Endothelial cell of umbilical vein (primary cell): ENCODE data around the gene SLC7A6OS. TPM values are rescaled to one million over a fixed set of nuclear protein-coding genes. Genes with fewer than 3 reads are reported as not detected.
A peak's percentile ranks its signal among the peaks of the same experiment; 100 is the strongest.

Experiments used
- BruUV-seq: library from RNA; stranded (reverse); fragments of 400-500 nt; replicated peaks from 2 replicates; lab custom pipeline; 2021; lab: Mats Ljungman, UMichigan
- CTCF ChIA-PET: fragments of 300-600, 350-600 bp; sonication (Branson Sonifier 250); formaldehyde crosslinking; loops from one replicate; lab custom pipeline; 2021; ENCODE audit warnings: antibody characterized with exemption, inconsistent platforms; lab: Charles Lee
- POLR2A ChIA-PET: fragments of 300-600, 350-600 bp; sonication (Branson Sonifier 250); formaldehyde crosslinking; loops from one replicate; lab custom pipeline; 2021; ENCODE audit warnings: antibody characterized with exemption, inconsistent platforms; lab: Charles Lee
- DNase-seq: peaks from one replicate; pipeline ENCODE4 v3.0.0-alpha.2; 2011; ENCODE audit warnings: low read depth, low spot score
- FAIRE-seq: peaks from 2 replicates; lab custom pipeline; 2011; peaks lifted over from hg19 to GRCh38; lab: Jason Lieb, UNC
- H2AFZ ChIP-seq: 2 replicates; pipeline ENCODE4 v1.6.0; 2012; ENCODE audit warnings: low read depth, low read length, control low read depth, inconsistent platforms
- H3K27ac ChIP-seq: 2 replicates; pipeline ENCODE4 v1.5.1; 2011; ENCODE audit warnings: low read depth, mild to moderate bottlenecking, control low read depth, low read length, moderate library complexity; ENCODE audit not compliant: insufficient read depth
- H3K27me3 ChIP-seq, 2 experiments: 2 replicates each; pipeline versions ENCODE4 v1.6.0 to v1.6.1; 2011; ENCODE audit warnings: low read length in 2 of 2, mixed read lengths in 1 of 2; ENCODE audit not compliant: control insufficient read depth in 2 of 2, insufficient read depth in 2 of 2
- H3K36me3 ChIP-seq, 2 experiments: 2 replicates in 1 of 2; 3 replicates in 1 of 2; pipeline ENCODE4 v1.5.1; 2011; ENCODE audit warnings: low read length in 2 of 2, mild to moderate bottlenecking in 1 of 2, moderate library complexity in 1 of 2; ENCODE audit not compliant: control insufficient read depth in 2 of 2, insufficient read depth in 2 of 2; ENCODE audit errors: extremely low read depth in 1 of 2
- H3K4me1 ChIP-seq: 3 replicates; pipeline ENCODE4 v1.5.1; 2011; ENCODE audit warnings: mild to moderate bottlenecking, low read length; ENCODE audit not compliant: control insufficient read depth, insufficient read depth; ENCODE audit errors: extremely low read depth
- H3K4me2 ChIP-seq: 2 replicates; pipeline ENCODE4 v1.6.1; 2011; ENCODE audit warnings: low read length, control low read depth, mixed read lengths; ENCODE audit not compliant: insufficient read depth
- H3K4me3 ChIP-seq, 3 experiments: fragments of 200-600 bp in 1 of 3; sonication (generic), shearing (Covaris generic) in 1 of 3; replicated peaks in 1 of 3; 2 replicates each; pipeline ENCODE4 v1.5.1; 2011 to 2016; ENCODE audit warnings: control low read depth in 3 of 3, low read length in 3 of 3, mild to moderate bottlenecking in 2 of 3, inconsistent platforms in 1 of 3, low read depth in 1 of 3, moderate library complexity in 1 of 3; ENCODE audit not compliant: insufficient read depth in 1 of 3
- H3K79me2 ChIP-seq: 2 replicates; pipeline ENCODE4 v1.6.0; 2012; ENCODE audit warnings: low read length, inconsistent platforms; ENCODE audit not compliant: control insufficient read depth, insufficient read depth
- H3K9ac ChIP-seq: replicated peaks from 2 replicates; pipeline ENCODE3; 2011; ENCODE audit warnings: low read length, control low read depth; ENCODE audit not compliant: insufficient read depth; ENCODE audit errors: extremely low read depth
- H3K9me1 ChIP-seq: replicated peaks from 3 replicates; pipeline ENCODE4 v1.6.0; 2011; ENCODE audit warnings: mild to moderate bottlenecking, low read length; ENCODE audit not compliant: control insufficient read depth, insufficient read depth; ENCODE audit errors: extremely low read depth
- H3K9me3 ChIP-seq: replicated peaks from 2 replicates; pipeline ENCODE4 v1.5.1; 2012; ENCODE audit warnings: low read length, inconsistent platforms; ENCODE audit not compliant: control insufficient read depth, insufficient read depth
- H4K20me1 ChIP-seq: replicated peaks from 2 replicates; pipeline ENCODE3; 2011; ENCODE audit warnings: mild to moderate bottlenecking, low read length; ENCODE audit not compliant: control insufficient read depth, insufficient read depth; ENCODE audit errors: extremely low read depth
- CTCF ChIP-seq, 2 donors: IDR thresholded peaks; 1 replicate in 1 of 2; 2 replicates in 1 of 2; pipeline ENCODE4 v1.5.1; 2011; ENCODE audit warnings: low read length in 2 of 2, mild to moderate bottlenecking in 2 of 2, moderate library complexity in 2 of 2, control low read depth in 1 of 2, inconsistent platforms in 1 of 2, low read depth in 1 of 2; ENCODE audit not compliant: insufficient read depth in 1 of 2; ENCODE audit errors: extremely low read depth in 1 of 2
- EZH2 ChIP-seq: IDR thresholded peaks from 2 replicates; pipeline ENCODE4 v1.6.1; 2012; ENCODE audit warnings: borderline replicate concordance, low read depth, mild to moderate bottlenecking, moderate library complexity, low read length, inconsistent platforms; ENCODE audit not compliant: severe bottlenecking
- FOS ChIP-seq: IDR thresholded peaks from 2 replicates; pipeline ENCODE4 v1.6.1; 2011; ENCODE audit warnings: mild to moderate bottlenecking, low read length, moderate library complexity, borderline replicate concordance; ENCODE audit not compliant: insufficient read depth
- GATA2 ChIP-seq: IDR thresholded peaks from 2 replicates; pipeline ENCODE4 v1.7.0; 2011; ENCODE audit warnings: low read depth, mild to moderate bottlenecking, moderate library complexity, mixed read lengths, low read length; ENCODE audit not compliant: insufficient read length, insufficient read depth
- JUN ChIP-seq: IDR thresholded peaks from 2 replicates; pipeline ENCODE4 v1.6.1; 2011; ENCODE audit warnings: borderline replicate concordance, low read depth; ENCODE audit not compliant: insufficient read length, insufficient read depth
- MAX ChIP-seq: IDR thresholded peaks from 2 replicates; pipeline ENCODE4 v1.6.1; 2011; ENCODE audit not compliant: insufficient read depth, insufficient read length
- MYC ChIP-seq: IDR thresholded peaks from one replicate; pipeline ENCODE4 v1.6.1; 2011; ENCODE audit warnings: mild to moderate bottlenecking, low read depth, low read length
- POLR2A ChIP-seq: IDR thresholded peaks from 2 replicates; pipeline ENCODE4 v1.6.1; 2012; ENCODE audit warnings: low read depth, mild to moderate bottlenecking, control low read depth, low read length
- POLR2AphosphoS5 ChIP-seq: IDR thresholded peaks from 2 replicates; pipeline ENCODE4 v1.6.1; 2012; ENCODE audit warnings: low read depth, mild to moderate bottlenecking, control low read depth, low read length, moderate library complexity; ENCODE audit not compliant: insufficient read depth
- dilution Hi-C: fragments of 300-500 bp; cut with MboI; formaldehyde crosslinking; loops from one replicate; pipeline ENCODE4 v1.15.0; 2019; ENCODE audit warnings: low sequenced_read_pairs; ENCODE audit not compliant: extremely low pct_ligation_motif_present
- intact Hi-C: fragments of 100-400 bp; cut with micrococcal nuclease; formaldehyde crosslinking; loops from one replicate; pipeline ENCODE4 v1.10.0; 2022
- polyA plus RNA-seq, 4 experiments: library from polyadenylated mRNA; depleted of rRNA in 3 of 4; stranded (reverse) in 3 of 4; unstranded in 1 of 4; fragments of >200 nt; gene quantifications; 2 replicates each; pipeline versions ENCODE4 v1.2.1 to v1.2.3, GENCODE V29; 2011 to 2012; ENCODE audit warnings: missing spikeins in 1 of 4
- total RNA-seq: library from RNA; stranded (reverse); gene quantifications from 2 replicates; pipeline ENCODE4 v1.2.3, GENCODE V29; 2021

The SLC7A6OS gene
- total and polyA plus RNA-seq, 2 donors (not counting 3 experiments of a cell fraction or from before 2014, with no cell fraction given) = 8.3 to 22.9 TPM

GRCh38 chr16:68286153-68287074 lies 24.3 kb downstream of the SLC7A6OS start:
- intact Hi-C loops (no loop called here), dilution Hi-C loops (no loop called here)
- CTCF ChIA-PET = interaction anchor here (1.6 to 4.0 kb wide), 4 partner anchors 9 to 24 kb away, joined by 5 to 25 read pairs (median 6); partner anchors contain the start of gene SLC7A6
- peaks cover 69% of the 10 kb centered on the region for H3K4me1 ChIP-seq
- peak; percentile 44 for TF ChIP-seq MYC
- no peak for TF ChIP-seq FOS
- no TSS peak for BruUV-seq
- no peaks in the 10 kb centered on the region for H4K20me1 ChIP-seq
- no peaks in the 10 kb centered on the region for H3K9me3 ChIP-seq
- FAIRE-seq (peak; percentile 63), DNase-seq (peak; percentile 27)
- peaks cover 52% of the 10 kb centered on the region for H3K79me2 ChIP-seq
- H3K4me3 ChIP-seq = no peak overlapping the region
- peak overlapping the region; percentile 39 for H3K4me2 ChIP-seq
- H3K36me3 ChIP-seq = peaks cover 4 to 6% of the 10 kb centered on the region in 2 experiments
- POLR2A ChIA-PET = interaction anchor here (0.7 kb wide), 2 partner anchors 25 to 544 kb away, joined by 5 to 6 read pairs; partner anchors contain the start of genes PRMT7 and SLC7A6OS
- H3K27ac ChIP-seq = no peak overlapping the region
- H3K9me1 ChIP-seq = no peaks in the 10 kb centered on the region
- H3K9ac ChIP-seq = no peak overlapping the region
- H2AFZ ChIP-seq = no peak overlapping the region
- no peaks in the 10 kb centered on the region for H3K27me3 ChIP-seq

- peaks cover 4% of the 10 kb centered on the region in 2 experiments for H3K36me3 ChIP-seq
- ChIA-PET CTCF (interaction anchor here (1.8 to 4.0 kb wide), 4 partner anchors 10 to 24 kb away, joined by 5 to 25 read pairs (median 12); partner anchors contain the start of gene SLC7A6), POLR2A (interaction anchor here (0.7 kb wide), 1 partner anchor 544 kb away, joined by 5 read pairs; no protein-coding TSS in a partner anchor)
- BruUV-seq = no TSS peak
- no peak overlapping the region for H3K4me2 ChIP-seq
- FAIRE-seq = peak; percentile 21
- H4K20me1 ChIP-seq = no peaks in the 10 kb centered on the region
- dilution Hi-C loops (no loop called here), intact Hi-C loops (no loop called here)
- TF ChIP-seq MAX = no peak
- TF ChIP-seq JUN = no peak
- no peak for TF ChIP-seq GATA2
- TF ChIP-seq POLR2AphosphoS5 = no peak
- no peak for TF ChIP-seq POLR2A
- no peak for TF ChIP-seq CTCF (IDR thresholded peaks at IDR 0.05; ENCODE audit: extremely low read depth in 1 of 2, insufficient read depth in 1 of 2, low read depth in 1 of 2, low read length in 2 of 2)
- no peak for TF ChIP-seq MYC
- TF ChIP-seq EZH2 = no peak
- TF ChIP-seq FOS = no peak
- no peaks in the 10 kb centered on the region for H3K9me3 ChIP-seq
- peaks cover 47% of the 10 kb centered on the region for H3K79me2 ChIP-seq
- no peak overlapping the region for H2AFZ ChIP-seq
- no peak overlapping the region for H3K9ac ChIP-seq
- no peak for DNase-seq
- no peak overlapping the region for H3K27ac ChIP-seq
- H3K9me1 ChIP-seq = no peaks in the 10 kb centered on the region
- H3K4me3 ChIP-seq = no peak overlapping the region
- H3K27me3 ChIP-seq = no peaks in the 10 kb centered on the region
- peaks cover 63% of the 10 kb centered on the region for H3K4me1 ChIP-seq
Observed at GRCh38 chr16:68285683-68286082, 25.1 kb downstream of the SLC7A6OS start.
